Kidney epithelial cell (primary cell): ENCODE data around the gene AOAH. TPM values are rescaled to one million over a fixed set of nuclear protein-coding genes. Genes with fewer than 3 reads are reported as not detected.

Experiments
- DNase-seq: peaks from one replicate; pipeline ENCODE4 v3.0.0-alpha.2; 2010; ENCODE audit warnings: low read depth
- H3K27me3 ChIP-seq: 2 replicates; pipeline ENCODE4 v1.6.0; 2011; ENCODE audit warnings: low read length; ENCODE audit not compliant: control insufficient read depth, insufficient read depth
- H3K36me3 ChIP-seq: 2 replicates; pipeline ENCODE4 v1.5.1; 2011; ENCODE audit warnings: low read length; ENCODE audit not compliant: control insufficient read depth, insufficient read depth
- H3K4me3 ChIP-seq: 2 replicates; pipeline ENCODE4 v1.5.1; 2011; ENCODE audit warnings: low read depth, mild to moderate bottlenecking, control low read depth, low read length
- CTCF ChIP-seq: IDR thresholded peaks from 2 replicates; pipeline ENCODE4 v1.5.1; 2011; ENCODE audit warnings: mild to moderate bottlenecking, moderate library complexity, low read length, control low read depth, inconsistent platforms; ENCODE audit not compliant: insufficient read depth, poor library complexity, severe bottlenecking
- total RNA-seq: library from RNA; depleted of rRNA; stranded (reverse); fragments of >200 nt; gene quantifications from 2 replicates; pipeline ENCODE4 v1.2.3, GENCODE V29; 2015

The AOAH gene
- total RNA-seq, 1 donor from 2014 or later: 4.4 TPM

DNA sequence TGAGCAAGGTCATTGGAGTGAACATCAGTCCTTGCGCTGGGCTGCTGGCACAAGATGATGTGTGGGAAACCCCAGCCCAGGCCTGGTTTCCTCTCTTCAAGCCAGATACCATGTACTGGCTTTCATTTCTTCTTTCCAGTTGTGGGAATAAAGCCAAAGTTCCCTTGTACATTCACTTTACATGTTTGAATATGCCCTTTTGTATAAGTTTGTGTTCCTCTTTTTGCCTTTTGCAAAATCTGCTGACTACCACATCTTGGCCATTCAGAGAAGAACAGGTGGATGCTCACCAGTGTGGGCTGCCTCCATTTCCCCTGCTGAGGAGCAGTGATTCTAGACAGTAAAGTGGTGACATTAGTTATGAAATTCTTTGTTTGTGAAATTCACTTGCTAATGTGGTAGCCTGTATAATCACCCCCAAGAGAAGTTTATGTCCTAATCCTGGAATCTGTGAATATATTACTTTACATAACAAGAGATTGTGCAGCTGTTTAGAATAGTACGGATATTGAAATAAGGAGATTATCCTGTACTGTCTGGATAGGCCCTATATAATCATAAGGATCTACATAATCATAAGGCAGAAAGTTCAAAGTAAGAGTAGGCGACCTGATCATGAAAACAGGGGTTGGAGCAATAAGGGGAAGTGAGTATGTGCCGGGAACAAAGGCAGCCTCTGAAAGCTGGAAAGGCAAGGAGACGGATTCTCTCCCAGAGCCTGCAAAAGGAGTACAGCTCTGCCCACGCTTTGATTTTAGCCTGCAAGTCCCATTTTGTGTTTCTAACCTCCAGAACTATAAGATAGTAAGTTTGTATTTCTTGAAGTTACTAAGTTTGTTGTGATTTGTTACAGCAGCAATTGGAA, 18.8 kb upstream of the AOAH start:
- Histone ChIP-seq H3K4me3 (no peak overlapping the region), H3K36me3 (no peaks in the 10 kb centered on the region), H3K27me3 (no peaks in the 10 kb centered on the region)
- no peak for TF ChIP-seq CTCF
- no peak for DNase-seq

DNA sequence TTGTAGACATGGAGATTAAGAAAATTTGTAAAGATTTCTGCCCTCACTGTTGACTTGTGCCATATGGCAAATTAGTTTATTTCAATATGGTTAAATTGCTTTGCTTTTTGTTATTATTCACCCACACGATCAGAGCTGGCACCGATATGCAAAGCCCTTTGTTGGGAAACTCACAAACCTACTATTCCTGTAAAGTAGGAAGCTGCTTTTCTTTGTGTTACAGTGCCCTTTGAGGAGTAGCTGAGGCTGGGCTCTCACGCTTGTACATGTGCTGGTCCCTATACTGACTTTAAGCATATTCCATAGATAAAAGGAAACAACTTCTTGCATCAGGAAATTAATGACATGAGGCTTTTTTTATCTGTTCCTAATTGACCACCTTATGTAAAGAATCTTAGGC, 17.6 kb upstream of the AOAH start:
- Histone ChIP-seq H3K36me3 (no peaks in the 10 kb centered on the region), H3K4me3 (no peak overlapping the region), H3K27me3 (no peaks in the 10 kb centered on the region)
- TF ChIP-seq CTCF: no peak
- no peak for DNase-seq

- Histone ChIP-seq H3K27me3 (no peaks in the 10 kb centered on the region), H3K36me3 (no peaks in the 10 kb centered on the region), H3K4me3 (no peak overlapping the region)
- TF ChIP-seq CTCF: no peak
- DNase-seq: no peak
Measured at GRCh38 chr7:36739351-36739750, 15.1 kb upstream of the AOAH start.

- H3K36me3 ChIP-seq: no peaks in the 10 kb centered on the region
- TF ChIP-seq CTCF: no peak
- H3K27me3 ChIP-seq: no peaks in the 10 kb centered on the region
- no peak overlapping the region for H3K4me3 ChIP-seq
- DNase-seq: no peak
Measured at GRCh38 chr7:36736899-36737211, 12.6 kb upstream of the AOAH start.

DNA sequence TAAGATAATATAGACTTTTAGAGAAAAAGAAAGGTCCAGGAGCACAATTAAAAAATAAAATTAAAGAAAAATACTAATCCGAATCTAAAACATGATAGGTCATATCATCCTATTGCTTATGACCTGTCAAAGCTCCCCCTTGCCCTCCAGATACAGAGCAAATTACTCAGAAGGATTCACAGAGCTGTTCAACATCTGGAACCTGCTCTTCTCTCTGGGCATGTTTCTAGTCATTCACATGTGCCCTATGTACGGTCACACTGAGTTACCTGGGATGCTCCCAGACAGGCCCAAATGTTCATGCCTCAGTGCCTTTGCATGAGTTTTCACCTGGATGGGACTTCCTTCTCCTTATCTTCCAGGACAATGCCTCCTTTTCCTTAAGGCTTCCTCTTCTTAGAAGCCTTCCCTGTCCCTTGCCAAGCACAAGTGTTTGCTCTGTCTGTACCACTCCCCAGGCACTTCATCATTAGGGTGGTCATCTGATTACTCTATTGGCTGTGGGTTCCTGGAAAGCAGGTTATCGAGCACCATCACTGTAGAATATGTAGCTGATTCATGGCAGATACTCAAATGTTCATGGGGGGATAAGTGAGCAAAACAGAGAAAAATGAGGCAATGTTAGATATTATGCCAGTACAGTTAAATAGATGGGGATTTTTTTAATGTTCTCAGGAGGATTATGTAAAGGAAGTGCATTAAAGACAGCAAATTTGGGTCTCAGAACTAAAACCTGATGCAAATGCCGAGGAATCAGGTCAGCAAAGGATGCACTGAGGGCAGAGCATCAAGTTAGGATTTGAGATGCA, 12.0 kb upstream of the AOAH start:
- Histone ChIP-seq H3K27me3 (no peaks in the 10 kb centered on the region), H3K36me3 (no peaks in the 10 kb centered on the region), H3K4me3 (no peak overlapping the region)
- DNase-seq: no peak
- TF ChIP-seq CTCF: no peak
